Renal cortical epithelial cell (primary cell): ENCODE measurements around the gene EPHA1. TPM values are rescaled to one million over a fixed set of nuclear protein-coding genes. Genes with fewer than 3 reads are reported as not detected.
A peak's percentile ranks its signal among the peaks of the same experiment; 100 is the strongest.

Experiments
- DNase-seq: peaks from one replicate; pipeline ENCODE4 v3.0.0-alpha.2; 2011; ENCODE audit warnings: low read depth
- total RNA-seq: library from RNA; depleted of rRNA; stranded (reverse); fragments of >200 nt; gene quantifications from 2 replicates; pipeline ENCODE4 v1.2.3, GENCODE V29; 2014

EPHA1 gene
- total RNA-seq, 1 donor from 2014 or later: 4.8 TPM

- no peak for DNase-seq
Observed at GRCh38 chr7:143389316-143390103, 19.1 kb downstream of the EPHA1 start.

DNA sequence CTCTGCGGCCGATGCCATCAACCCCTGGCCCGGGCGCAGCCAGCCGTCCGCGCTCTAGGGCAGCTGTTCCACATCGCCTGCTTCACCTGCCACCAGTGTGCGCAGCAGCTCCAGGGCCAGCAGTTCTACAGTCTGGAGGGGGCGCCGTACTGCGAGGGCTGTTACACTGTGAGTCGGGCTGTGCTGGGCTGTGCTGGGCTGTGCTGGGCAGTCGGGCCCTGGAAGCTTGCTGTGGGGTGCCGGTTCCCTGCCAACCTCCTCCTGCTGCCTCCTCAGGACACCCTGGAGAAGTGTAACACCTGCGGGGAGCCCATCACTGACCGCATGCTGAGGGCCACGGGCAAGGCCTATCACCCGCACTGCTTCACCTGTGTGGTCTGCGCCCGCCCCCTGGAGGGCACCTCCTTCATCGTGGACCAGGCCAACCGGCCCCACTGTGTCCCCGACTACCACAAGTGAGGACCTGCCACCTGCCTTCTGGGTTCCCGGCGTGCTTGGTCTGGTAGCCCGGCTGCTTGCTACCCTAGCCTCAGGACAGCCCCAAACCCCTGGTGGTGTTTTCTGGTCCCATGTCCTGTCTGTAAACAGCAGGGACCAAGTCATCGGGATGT, 20.1 kb downstream of the EPHA1 start:
- DNase-seq: no peak

- DNase-seq: no peak
Observed at GRCh38 chr7:143388051-143388450, 20.6 kb downstream of the EPHA1 start.

- DNase-seq: no peak
Observed at GRCh38 chr7:143387156-143387975, 21.3 kb downstream of the EPHA1 start.

DNA sequence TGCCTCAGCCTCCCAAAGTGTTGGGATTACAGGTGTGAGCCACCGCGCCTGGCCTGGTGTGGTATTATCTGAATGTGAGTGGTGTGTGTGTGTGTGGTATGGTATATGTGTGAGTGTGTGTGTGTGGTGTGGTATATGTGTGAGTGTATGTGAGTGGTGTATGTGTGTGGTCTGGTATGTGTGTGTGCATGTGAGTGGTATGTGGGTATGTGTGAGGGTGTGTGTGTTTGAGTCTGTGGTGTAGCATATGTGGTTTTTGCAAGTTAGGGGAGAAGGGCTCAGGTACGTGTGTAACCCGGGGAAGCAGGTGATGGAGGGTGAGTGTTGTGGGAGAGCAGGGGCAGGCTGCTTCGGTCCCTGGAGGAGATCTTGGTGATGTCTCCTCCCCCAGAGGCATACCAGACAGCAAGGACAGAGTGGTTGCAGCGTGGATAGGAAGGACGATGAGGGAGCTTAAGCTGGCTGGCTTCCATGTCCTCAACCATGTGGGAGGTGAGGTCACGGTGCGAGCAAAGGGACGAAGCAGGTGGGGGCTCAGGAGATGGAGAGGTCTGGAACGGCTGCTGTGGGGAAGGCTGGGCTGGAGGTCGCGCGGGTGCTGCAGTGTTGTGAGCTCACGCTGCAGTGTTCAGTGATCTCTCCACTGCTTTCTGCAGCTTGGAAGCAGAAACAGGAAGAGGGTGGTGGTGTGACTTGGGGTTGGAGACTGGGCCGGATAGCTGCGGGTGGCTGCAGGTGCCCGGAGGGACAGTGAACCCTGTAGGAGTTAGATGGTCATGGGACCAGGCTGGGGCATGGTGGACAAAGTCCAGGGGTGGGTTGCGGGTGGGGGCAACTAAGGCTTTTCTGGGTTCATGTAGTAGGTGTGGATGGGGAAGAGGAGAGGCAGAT, 22.5 kb downstream of the EPHA1 start:
- DNase-seq: no peak

DNA sequence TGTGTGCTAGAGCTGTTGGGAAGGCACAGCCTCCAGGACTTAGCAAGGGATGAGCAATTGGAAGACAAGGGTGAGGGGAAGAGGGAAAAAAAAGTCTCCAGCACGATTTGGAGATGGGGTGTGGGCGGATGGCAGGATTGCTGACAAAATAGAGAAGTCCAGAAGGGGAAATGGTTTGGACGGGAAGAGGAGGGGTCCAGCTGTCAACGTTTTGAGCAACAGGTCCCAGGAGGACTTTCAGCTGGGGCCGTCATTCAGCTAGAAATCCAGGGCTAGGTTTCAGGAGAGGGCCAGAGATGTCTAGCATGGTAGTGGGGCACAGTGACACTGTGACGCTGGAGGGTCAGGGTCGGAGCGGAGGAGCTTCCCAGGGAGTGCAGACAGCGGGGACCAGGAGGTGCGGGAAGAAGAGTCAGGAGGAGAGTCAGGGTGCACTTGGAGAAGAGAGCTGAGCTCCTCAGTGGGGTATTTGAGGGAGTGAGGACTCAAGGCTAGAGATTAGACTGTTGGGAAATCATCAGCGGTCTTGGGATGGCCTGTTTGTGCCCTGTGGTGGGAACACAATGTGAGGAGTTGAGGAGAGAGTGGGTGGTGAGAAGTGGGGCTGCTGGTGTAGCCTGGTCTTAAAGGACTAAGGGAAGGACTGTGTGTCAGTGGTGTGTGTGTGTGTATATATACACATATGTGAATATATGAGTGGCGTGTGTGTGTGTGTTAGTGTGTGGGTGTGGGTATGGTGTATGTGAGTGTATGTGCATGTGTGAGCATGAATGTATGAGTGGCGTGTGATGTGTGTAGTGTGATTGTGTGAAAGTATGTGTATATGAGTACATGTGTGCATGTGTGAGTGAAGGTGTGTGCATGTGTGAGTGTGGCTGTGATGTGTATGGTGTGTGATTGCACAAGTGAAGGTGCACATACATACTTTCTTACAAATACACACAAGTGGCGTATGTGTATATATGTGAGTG, 23.7 kb downstream of the EPHA1 start:
- no peak for DNase-seq

- no peak for DNase-seq
Observed at GRCh38 chr7:143384148-143384547, 24.5 kb downstream of the EPHA1 start.

- DNase-seq: no peak
Observed at GRCh38 chr7:143383642-143383957, 25.1 kb downstream of the EPHA1 start.

GRCh38 chr7:143382791-143383641, 25.6 kb downstream of the EPHA1 start:
- DNase-seq: no peak

- no peak for DNase-seq
Observed at GRCh38 chr7:143382126-143382790, 26.4 kb downstream of the EPHA1 start.

GRCh38 chr7:143381427-143382125, 27.1 kb downstream of the EPHA1 start:
- peak; percentile 56 for DNase-seq

GRCh38 chr7:143380646-143381426, 27.8 kb downstream of the EPHA1 start, which contains the start of gene ZYX:
Gene ZYX (plus strand): TSS chr7:143381345. CDS start chr7:143381572, 227 bp downstream.
- peak; percentile 58 for DNase-seq

DNA sequence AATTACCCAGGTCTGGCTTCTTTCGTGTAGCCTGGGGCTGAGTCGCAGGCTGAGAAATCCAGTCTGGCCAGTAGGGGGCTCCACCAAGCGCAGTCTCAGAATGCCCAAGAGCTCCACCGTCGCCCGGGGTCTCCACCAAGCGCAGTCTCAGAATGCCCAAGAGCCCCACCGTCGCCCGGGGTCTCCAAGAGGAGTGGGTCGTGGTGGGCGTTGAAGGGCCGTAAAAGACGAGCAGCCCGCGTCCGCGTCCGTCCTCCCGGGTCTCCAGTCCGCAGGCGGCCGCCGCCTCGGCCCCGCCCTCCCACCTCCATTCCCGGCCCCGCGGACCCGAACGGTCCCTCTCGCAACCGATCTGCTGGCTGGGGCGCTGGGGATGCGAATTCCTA, 28.4 kb downstream of the EPHA1 start:
- DNase-seq: peak; percentile 67

DNA sequence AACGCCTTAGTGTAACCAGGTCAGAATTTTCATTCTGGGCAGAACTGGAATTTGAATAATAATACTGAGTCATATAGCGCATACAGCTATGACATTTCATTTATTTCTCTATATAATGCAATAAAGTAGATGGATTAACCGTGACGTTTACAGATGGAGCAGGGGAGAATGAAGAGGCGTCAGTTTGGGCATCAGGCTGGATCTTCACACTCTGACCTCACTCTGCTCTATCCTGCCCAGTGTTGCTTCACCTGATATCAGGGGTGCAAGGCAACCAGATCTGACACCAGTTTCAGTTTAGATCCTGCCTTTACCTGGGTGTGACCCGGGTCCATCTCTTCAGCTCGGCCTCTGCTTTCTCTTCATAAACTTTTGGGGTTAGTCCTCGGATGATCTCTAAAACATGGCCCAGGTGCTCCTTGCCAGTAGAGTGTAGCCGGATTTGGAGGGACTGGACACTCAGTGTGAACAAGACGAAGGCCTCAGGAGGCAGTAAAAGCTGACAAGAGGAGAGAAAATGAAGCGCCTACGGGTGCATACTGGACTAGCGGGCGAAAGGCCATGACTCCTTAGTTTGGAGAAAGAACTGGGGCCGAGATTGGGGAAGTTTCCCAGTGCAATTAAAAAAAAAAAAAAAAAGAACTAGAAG, 28.9 kb downstream of the EPHA1 start:
- DNase-seq: no peak

GRCh38 chr7:143376396-143376795, 32.3 kb downstream of the EPHA1 start:
- DNase-seq: no peak

DNA sequence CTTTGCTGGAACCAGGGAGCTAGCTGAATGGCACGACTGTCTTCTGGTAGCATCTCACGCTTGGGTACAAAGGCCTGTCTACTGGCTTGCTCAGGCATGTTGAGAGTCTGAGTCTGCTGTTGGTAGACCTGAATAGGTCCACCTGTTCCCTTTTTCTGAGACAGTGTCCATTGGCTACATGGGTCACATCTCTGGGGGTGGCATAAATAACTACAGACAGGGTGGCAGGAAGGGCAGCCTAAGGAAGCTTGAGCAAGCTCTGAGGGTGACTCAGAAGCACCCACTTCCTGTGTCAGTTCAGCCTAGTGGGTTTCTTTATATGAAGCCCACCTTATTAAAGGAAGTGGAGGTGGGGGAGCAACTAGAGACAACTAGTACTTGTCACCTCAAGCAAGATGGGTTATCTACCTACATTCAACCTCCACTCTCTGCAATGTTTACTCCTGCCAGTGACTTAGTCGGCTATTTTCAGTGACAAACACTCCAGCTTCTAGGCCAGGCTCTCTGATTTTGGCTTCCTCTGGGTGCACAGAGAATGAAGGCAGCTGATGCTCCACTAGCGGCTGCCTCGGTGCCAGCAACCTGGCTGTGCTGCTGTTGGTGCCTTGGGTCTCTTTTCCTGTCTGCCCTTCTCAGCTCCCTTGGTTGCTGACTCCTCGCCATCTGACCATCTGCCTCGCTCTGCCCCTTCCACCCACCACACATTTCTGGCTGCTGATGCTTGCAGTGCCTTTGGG, 33.2 kb downstream of the EPHA1 start:
- DNase-seq: no peak
